ENCODE data around the gene MPO. TPM values are rescaled to one million over a fixed set of nuclear protein-coding genes. Genes with fewer than 3 reads are reported as not detected.
A peak's percentile ranks its signal among the peaks of the same experiment; 100 is the strongest.

Gene MPO
- total RNA-seq (under 1 TPM in 3 of 7 donors, not detected in 4; 0.11 to 0.67 (median 0.15) TPM), polyA plus RNA-seq (under 1 TPM; 0.02 to 0.05 TPM)
- long read RNA-seq, donor 1 = 0 reads
- long read RNA-seq, donor 2, partial matches to known transcripts = 0 of 3 reads
- long read RNA-seq, donor 2, other reads (novel, unspliced or antisense) = 0 of 3 reads
- long read RNA-seq, donor 3, partial matches to known transcripts = 1 of 1 reads
- long read RNA-seq, donor 3, other reads (novel, unspliced or antisense) = 0 of 1 reads

GRCh38 chr17:58280480-58281217 lies at the start of gene MPO:
MPO (minus strand) TSS chr17:58280935; CDS start chr17:58280758, 177 bp downstream.
- Histone ChIP-seq H3K4me3 (no peak within 1 kb of the TSS), H3K27ac (no peak within 1 kb of the TSS), H3K27me3 (no peaks in the 10 kb centered on the region), H3K4me1 (ENCODE audit: insufficient read depth) (no peaks in the 10 kb centered on the region), H3K36me3 (no peaks in the 10 kb centered on the region), H3K9me3 (no peaks in the 10 kb centered on the region)
- WGBS, 3 donors = 83 to 92% (median 85%) methylated on average over 5 of the region's 5 CpGs
- TF ChIP-seq EP300 (IDR thresholded peaks at IDR 0.05) (no peak), POLR2A (IDR thresholded peaks at IDR 0.05) (no peak), CTCF (IDR thresholded peaks at IDR 0.05) (no peak)
- intact Hi-C loops (cut with DNase I) = no loop called here
- DNase-seq = no peak

- Histone ChIP-seq H3K27ac (no peak overlapping the region), H3K9me3 (no peaks in the 10 kb centered on the region), H3K36me3 (no peaks in the 10 kb centered on the region), H3K4me3 (no peak overlapping the region), H3K27me3 (no peaks in the 10 kb centered on the region), H3K4me1 (ENCODE audit: insufficient read depth) (peaks cover 3% of the 10 kb centered on the region)
- TF ChIP-seq POLR2A (IDR thresholded peaks at IDR 0.05) (no peak), EP300 (IDR thresholded peaks at IDR 0.05) (no peak), CTCF (IDR thresholded peaks at IDR 0.05) (no peak)
- intact Hi-C loops (cut with DNase I) = no loop called here
- no peak for DNase-seq
- 78 to 85% (median 81%) methylated on average over 4 of the region's 4 CpGs for WGBS, 3 donors
These were observed 49.2 kb upstream of the MPO start for GRCh38 chr17:58329810-58330537.

- Histone ChIP-seq H3K27me3 (no peaks in the 10 kb centered on the region), H3K27ac (no peak overlapping the region), H3K4me3 (no peak overlapping the region), H3K36me3 (no peaks in the 10 kb centered on the region), H3K4me1 (ENCODE audit: insufficient read depth) (peaks cover 6% of the 10 kb centered on the region), H3K9me3 (no peaks in the 10 kb centered on the region)
- TF ChIP-seq EP300 (IDR thresholded peaks at IDR 0.05) = no peak
- no peak for TF ChIP-seq POLR2A (IDR thresholded peaks at IDR 0.05)
- no peak for TF ChIP-seq CTCF (IDR thresholded peaks at IDR 0.05)
- intact Hi-C loops (cut with DNase I) = no loop called here
- DNase-seq = peak in 1 of 5 donors; percentile 33
- 33 to 37% (median 34%) methylated on average over 16 of the region's 16 CpGs for WGBS, 3 donors
These were observed 48.5 kb upstream of the MPO start for GRCh38 chr17:58329035-58329809.

Data from ovary (tissue), 10 donors.